ENCODE measurements around the gene PRKCH.
"Not testable (repeated sequence)": the region's sequence is repeated elsewhere in the genome, so short reads cannot be mapped to it uniquely, and the experiment has no call there.

The PRKCH gene

DNA sequence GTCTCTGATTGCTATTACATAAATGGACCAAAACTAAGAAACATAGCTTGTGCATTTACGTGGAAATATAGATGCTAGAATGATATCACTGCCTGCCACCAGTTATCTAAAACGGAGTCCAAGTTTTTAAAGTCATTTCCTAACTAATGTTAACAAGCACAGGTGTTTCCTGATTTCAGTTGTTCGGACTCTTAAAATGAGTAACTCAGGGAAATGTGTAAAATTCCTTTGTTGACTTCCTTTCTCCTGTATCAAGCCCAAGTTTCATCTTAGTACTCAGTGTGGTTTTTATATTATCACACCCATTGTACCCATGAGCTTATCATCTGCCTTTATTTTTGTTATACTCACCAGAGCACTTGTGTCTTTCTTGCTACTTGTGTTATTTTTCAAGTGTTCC, 13.2 kb upstream of the PRKCH start:
- DNase-seq (ENCODE audit: low read depth in 2 of 2), result no peak

- not testable (repeated sequence) for DNase-seq (ENCODE audit: low read depth in 2 of 2)
Measured at GRCh38 chr14:61308701-61309100, 12.7 kb upstream of the PRKCH start.

GRCh38 chr14:61315313-61315712, 6.1 kb upstream of the PRKCH start:
- no peak for DNase-seq (ENCODE audit: low read depth in 2 of 2)

DNA sequence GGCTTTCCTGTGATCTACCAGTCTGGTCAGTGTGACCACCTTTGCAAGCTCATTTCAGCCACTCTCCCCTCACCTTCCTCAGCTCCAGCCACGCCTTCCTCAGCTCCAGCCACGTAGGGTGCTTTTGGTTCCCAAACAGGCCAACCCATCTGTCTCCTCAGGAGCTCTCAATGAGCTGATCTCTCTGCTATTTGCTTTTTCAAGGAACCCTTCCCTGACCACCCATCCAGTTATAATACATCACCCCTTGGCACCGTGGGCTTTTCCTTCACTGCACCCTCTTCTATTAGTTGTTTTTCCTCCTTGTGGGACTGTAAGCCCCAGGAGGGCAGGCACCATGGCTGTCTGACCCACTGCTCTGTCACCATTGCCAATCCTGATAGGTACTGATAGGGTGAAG, 2.3 kb upstream of the PRKCH start:
- DNase-seq (ENCODE audit: low read depth in 2 of 2), result no peak

DNA sequence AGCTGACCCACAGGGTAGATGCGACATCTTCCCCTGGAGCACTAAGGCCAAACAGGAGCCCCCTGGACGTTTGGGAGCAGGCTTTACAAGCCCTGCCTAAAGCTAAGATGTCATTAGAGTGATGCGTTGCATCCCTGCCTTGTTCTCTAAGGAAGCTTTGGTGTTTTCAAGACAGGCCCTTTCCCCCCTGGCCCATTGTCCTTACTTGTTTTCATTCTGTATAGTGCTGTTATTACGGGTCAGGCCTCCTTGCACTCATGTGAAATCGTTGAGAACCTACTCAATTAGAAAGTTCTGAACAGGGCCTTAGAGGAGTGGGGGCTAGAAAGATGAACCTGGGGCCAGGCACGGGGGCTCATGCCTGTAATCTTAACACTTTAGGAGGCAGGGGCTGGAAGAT, 1.7 kb upstream of the PRKCH start:
- no peak for DNase-seq (ENCODE audit: low read depth in 2 of 2)

GRCh38 chr14:61320170-61320569, 1.2 kb upstream of the PRKCH start:
- DNase-seq (ENCODE audit: low read depth in 2 of 2), result not testable (repeated sequence)

- no peak for DNase-seq (ENCODE audit: low read depth in 2 of 2)
Measured at GRCh38 chr14:61320806-61321384, 484 bp upstream of the PRKCH start.

GRCh38 chr14:61322011-61322798, 826 bp downstream of the PRKCH start:
- DNase-seq (ENCODE audit: low read depth in 2 of 2), result no peak

GRCh38 chr14:61322799-61323290, 1.5 kb downstream of the PRKCH start:
- DNase-seq (ENCODE audit: low read depth in 2 of 2), result no peak

DNA sequence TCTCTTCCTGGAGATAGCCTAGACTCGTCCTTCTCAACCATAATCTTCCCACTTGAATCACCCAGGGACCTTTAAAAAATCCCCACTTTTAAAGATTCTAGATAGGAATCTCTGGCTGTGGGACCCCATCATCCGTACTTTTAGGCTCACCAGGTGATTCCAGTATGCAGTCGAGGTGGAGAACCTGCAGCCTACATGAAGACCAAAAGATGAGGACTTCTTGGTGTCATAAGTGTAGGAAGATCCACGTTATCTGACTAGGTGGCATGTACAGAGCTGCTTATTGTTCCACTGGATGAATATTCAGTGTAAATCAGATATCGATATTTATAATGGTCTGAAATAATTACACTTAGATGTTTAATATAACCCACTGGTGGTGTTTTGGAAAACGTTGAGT, 2.6 kb downstream of the PRKCH start:
- no peak for DNase-seq (ENCODE audit: low read depth in 2 of 2)

DNA sequence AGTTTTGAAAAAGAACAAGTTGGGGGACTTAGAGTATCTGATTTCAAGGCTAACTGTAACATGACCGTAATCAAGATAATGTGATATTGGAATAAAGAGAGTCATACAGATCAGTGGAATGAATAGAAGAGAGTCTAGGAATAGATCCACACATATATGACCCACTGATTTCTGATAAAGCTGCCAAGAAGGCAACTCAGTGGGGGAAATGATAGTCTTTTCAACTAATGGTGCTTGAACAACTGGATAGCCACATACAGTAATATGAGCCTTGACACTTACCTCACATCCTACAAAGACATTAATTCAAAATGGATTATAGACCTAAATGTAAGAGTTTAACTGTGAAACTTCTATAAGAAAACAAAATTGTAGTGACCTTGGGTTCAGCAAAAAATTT, 3.8 kb downstream of the PRKCH start:
- no peak for DNase-seq (ENCODE audit: low read depth in 2 of 2)

- DNase-seq (ENCODE audit: low read depth in 2 of 2), result no peak
Measured at GRCh38 chr14:61326146-61326545, 4.8 kb downstream of the PRKCH start.

GRCh38 chr14:61326847-61327246, 5.5 kb downstream of the PRKCH start:
- DNase-seq (ENCODE audit: low read depth in 2 of 2), result no peak

- no peak for DNase-seq (ENCODE audit: low read depth in 2 of 2)
Measured at GRCh38 chr14:61328626-61329262, 7.4 kb downstream of the PRKCH start.

DNA sequence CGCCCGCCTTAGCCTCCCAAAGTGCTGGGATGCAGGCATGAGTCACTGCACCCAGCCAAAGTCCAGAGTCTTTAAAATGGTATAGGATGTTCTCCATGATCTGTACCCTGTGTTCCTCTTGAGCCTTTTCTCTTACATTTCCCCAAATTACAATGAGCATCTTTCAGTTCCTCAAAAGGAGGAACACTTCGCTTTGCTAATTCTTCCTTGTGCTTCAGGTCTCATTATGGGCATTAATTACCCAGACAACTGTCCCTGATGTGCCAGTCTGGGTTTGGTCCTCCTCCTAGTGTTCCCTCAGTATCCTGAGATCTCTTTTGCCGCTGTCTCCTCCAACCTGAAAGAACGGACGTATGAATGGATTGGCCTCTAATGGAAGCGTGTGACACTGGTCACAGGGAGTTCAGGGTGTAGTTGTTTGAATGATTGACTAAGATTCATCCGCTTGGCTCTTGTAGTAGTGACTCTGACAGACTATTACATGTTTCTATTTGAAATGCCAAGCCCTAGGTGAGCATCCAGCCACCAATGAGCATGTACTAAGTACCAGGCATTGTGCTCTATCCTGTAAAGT, 8.2 kb downstream of the PRKCH start:
- DNase-seq (ENCODE audit: low read depth in 2 of 2), result no peak

DNA sequence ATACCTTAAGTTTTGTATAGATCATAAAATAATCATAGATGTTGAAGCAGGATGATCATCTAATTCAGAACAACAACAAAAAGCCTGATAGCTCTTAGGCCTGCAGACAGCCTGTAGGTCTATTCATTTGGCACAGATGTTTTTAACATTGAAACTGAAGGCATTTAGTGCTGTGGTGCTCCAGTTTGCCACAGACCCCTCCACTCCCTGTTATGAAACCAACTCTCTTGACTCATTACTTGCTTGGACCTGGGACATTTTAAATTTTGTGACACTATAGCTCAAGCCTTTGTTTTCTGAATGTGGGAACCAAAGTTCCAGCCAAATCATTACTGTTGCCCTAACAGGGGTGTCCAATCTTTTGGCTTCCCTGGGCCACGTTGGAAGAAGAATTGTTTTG, 9.1 kb downstream of the PRKCH start:
- no peak for DNase-seq (ENCODE audit: low read depth in 2 of 2)

- DNase-seq (ENCODE audit: low read depth in 2 of 2), result no peak
Measured at GRCh38 chr14:61331992-61332657, 10.7 kb downstream of the PRKCH start.

GRCh38 chr14:61332658-61333029, 11.3 kb downstream of the PRKCH start:
- DNase-seq (ENCODE audit: low read depth in 2 of 2), result no peak

- DNase-seq (ENCODE audit: low read depth in 2 of 2), result no peak
Measured at GRCh38 chr14:61333087-61333486, 11.7 kb downstream of the PRKCH start.

DNA sequence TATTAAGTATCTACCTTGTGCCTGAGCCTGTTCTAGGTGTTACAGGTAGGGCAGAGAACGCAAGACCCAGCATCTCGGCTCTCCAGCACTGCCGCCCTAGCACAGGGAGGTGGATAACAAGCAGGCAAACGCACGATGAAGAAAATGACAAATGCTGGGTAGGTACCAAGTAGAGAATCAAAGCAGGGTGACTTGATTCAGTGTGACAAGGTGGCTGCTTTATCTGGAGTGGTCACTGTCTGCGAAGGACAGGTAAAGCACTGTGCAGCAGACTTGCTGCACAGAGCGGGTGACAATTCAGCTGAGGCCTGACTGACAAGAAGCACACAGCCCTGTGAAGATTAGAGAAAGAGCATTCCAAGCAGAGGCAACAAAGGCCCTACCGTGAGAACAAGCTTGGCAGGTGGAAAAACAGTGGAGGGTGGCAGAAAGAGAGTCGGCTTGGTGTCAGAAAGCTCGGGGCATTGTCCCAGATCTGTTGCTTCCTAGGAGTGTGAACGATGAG, 12.9 kb downstream of the PRKCH start:
- DNase-seq (ENCODE audit: low read depth in 2 of 2), result no peak

- no peak for DNase-seq (ENCODE audit: low read depth in 2 of 2)
Measured at GRCh38 chr14:61335049-61335448, 13.7 kb downstream of the PRKCH start.

Data from fibroblast of skin of left quadriceps (primary cell).